Naive thymus-derived CD8-positive, alpha-beta T cell (primary cell): ENCODE results near the gene RNU6-7. TPM values are rescaled to one million over a fixed set of nuclear protein-coding genes. Genes with fewer than 3 reads are reported as not detected.

Source experiments
- ATAC-seq, 2 donors: fragments of 150-1000 bp; cut with Tn5 transposase in 1 of 2; sonication (Bioruptor Pico), chemical (Tn5 transposase) in 1 of 2; 1 replicate in 1 of 2; 2 replicates in 1 of 2; pipeline ENCODE4 v1.10.0; 2021; ENCODE audit warnings: mild to moderate bottlenecking in 2 of 2, moderate library complexity in 2 of 2
- POLR2A ChIA-PET: fragments of 350-600 bp; sonication (Branson Sonifier 250); formaldehyde crosslinking; loops from one replicate; lab custom pipeline; 2021; ENCODE audit warnings: antibody characterized with exemption; lab: Charles Lee
- DNase-seq, 10 donors: peaks; one replicate each; pipeline versions ENCODE4 v3.0.0 to v3.0.0-alpha.2; 2020 to 2022
- H3K27ac Mint-ChIP-seq, 10 donors: one replicate each; pipeline ENCODE4 v1.8.0; 2020 to 2022; ENCODE audit warnings: mild to moderate bottlenecking in 10 of 10, mixed read lengths in 10 of 10, moderate library complexity in 4 of 10, inconsistent platforms in 1 of 10
- H3K27me3 Mint-ChIP-seq, 5 donors: one replicate each; pipeline ENCODE4 v1.8.0; 2021 to 2022; ENCODE audit warnings: mixed read lengths in 5 of 5
- H3K36me3 Mint-ChIP-seq, 3 donors: one replicate each; pipeline ENCODE4 v1.8.0; 2020 to 2022; ENCODE audit warnings: mixed read lengths in 3 of 3, mild to moderate bottlenecking in 2 of 3, inconsistent platforms in 1 of 3
- H3K4me1 Mint-ChIP-seq, 4 donors: one replicate each; pipeline ENCODE4 v1.8.0; 2021 to 2022; ENCODE audit warnings: mixed read lengths in 4 of 4
- H3K4me3 Mint-ChIP-seq, 10 donors: one replicate each; pipeline ENCODE4 v1.8.0; 2020 to 2022; ENCODE audit warnings: mild to moderate bottlenecking in 10 of 10, mixed read lengths in 10 of 10, moderate library complexity in 6 of 10, inconsistent platforms in 1 of 10
- H3K9me3 Mint-ChIP-seq, 9 donors: one replicate each; pipeline ENCODE4 v1.8.0; 2020 to 2022; ENCODE audit warnings: mixed read lengths in 9 of 9, mild to moderate bottlenecking in 3 of 9, inconsistent platforms in 1 of 9, moderate library complexity in 1 of 9
- polyA plus RNA-seq, 3 donors: library from polyadenylated mRNA; unstranded; fragments of 300-500 nt; fragmentation: Illumina TruSeq; gene quantifications; one replicate each; pipeline ENCODE4 v1.2.3, GENCODE V29; 2021
- total RNA-seq, 8 experiments: library from RNA in 2 of 8; stranded (reverse) in 2 of 8; gene quantifications; one replicate each; pipeline ENCODE4 v1.2.3 and lab custom pipeline; 2021 to 2026

Gene RNU6-7
- total RNA-seq, result not detected
- not detected for polyA plus RNA-seq
- total RNA-seq (lab: John Stamatoyannopoulos, UW), result 0 to 0.98 (median 0.13) reads per million in 6 experiments

DNA sequence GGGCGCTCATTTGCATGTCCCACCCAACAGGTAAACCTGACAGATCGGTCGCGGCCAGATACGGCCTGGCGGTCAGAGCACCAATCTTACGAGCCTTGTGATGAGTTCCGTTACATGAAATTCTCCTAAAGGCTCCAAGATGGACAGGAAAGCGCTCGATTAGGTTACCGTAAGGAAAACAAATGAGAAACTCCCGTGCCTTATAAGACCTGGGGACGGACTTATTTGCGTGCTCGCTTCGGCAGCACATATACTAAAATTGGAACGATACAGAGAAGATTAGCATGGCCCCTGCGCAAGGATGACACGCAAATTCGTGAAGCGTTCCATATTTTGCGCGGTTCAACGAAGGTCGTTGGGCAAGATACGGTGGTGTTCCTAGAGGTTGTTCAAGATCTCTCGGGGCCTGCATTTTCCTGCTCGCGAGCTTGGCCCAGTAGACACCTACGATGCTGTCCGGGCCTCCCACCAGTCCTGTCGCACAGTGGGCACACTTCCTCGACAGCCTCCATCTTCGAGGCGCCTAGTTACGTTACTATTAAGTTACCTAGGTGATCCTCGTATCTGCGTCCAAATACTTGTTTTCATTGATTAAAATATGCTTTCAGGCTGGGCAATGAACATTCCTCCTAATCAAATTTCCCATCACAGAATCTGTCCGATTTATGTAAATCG, at the start of gene RNU6-7:
RNU6-7 (plus strand) TSS at position 230 of the 675 bp plus-strand sequence.
- peak within 1 kb of the TSS; percentile 99 to 100 (median 100) for H3K27ac Mint-ChIP-seq
- peaks cover 16 to 50% (median 28%) of the 10 kb centered on the region in 4 donors for H3K4me1 Mint-ChIP-seq
- peak; percentile 19 to 30 for ATAC-seq

GRCh38 chr14:32166029-32166428, 35.8 kb upstream of the RNU6-7 start:
- DNase-seq, result no peak
- H3K9me3 Mint-ChIP-seq, result peaks cover 0 to 18% (median 9%) of the 10 kb centered on the region in 9 donors
- H3K27me3 Mint-ChIP-seq, result peaks cover 0 to 3% (median 0%) of the 10 kb centered on the region in 5 donors
- peaks cover 0 to 5% (median 0%) of the 10 kb centered on the region in 3 donors for H3K36me3 Mint-ChIP-seq
- peaks cover 0 to 4% (median under 1%) of the 10 kb centered on the region in 4 donors for H3K4me1 Mint-ChIP-seq
- ATAC-seq, result no peak
- POLR2A ChIA-PET, result no interaction called here
- no peak overlapping the region for H3K27ac Mint-ChIP-seq
- H3K4me3 Mint-ChIP-seq, result no peak overlapping the region

More for the DNA sequence above, at the start of gene RNU6-7:
- POLR2A ChIA-PET, result interaction anchor here (0.5 to 2.9 kb wide), 5 partner anchors 125 to 994 kb away, joined by 3 to 44 read pairs (median 5); partner anchors contain the start of genes ARHGAP5, DTD2 and HECTD1
- Mint-ChIP-seq H3K9me3 (peaks cover 0 to 4% (median 0%) of the 10 kb centered on the region in 9 donors), H3K4me3 (peak within 1 kb of the TSS; percentile 88 to 96 (median 95)), H3K36me3 (peaks cover 0 to 3% (median 0%) of the 10 kb centered on the region in 3 donors), H3K27me3 (peaks cover 0 to 5% (median 0%) of the 10 kb centered on the region in 5 donors)
- DNase-seq, result peak in 7 of 10 donors; percentile 11 to 85 (median 75)

DNA sequence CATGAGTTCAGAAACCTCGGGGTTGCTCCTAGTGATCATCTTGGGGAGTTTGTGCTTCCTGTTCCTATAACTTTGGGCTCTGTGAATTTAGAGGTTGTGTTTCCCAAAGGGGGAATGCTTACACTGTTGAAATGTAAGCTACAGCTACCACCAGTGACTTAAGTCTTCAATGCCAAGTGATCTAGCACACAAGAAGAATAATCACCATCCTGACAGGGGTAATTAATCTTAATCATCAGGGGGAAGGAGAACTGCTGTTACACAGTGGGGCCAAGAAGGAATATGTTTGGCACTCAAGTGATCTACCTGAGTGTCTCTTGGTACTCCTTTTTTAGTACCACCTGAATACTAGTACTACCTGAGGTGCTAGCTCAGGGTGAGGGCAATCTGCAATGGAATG, 34.9 kb upstream of the RNU6-7 start:
- Mint-ChIP-seq H3K27me3 (peaks cover 0 to 3% (median 0%) of the 10 kb centered on the region in 5 donors), H3K4me1 (peaks cover 0 to 4% (median under 1%) of the 10 kb centered on the region in 4 donors), H3K27ac (no peak overlapping the region), H3K36me3 (peaks cover 0 to 5% (median 0%) of the 10 kb centered on the region in 3 donors), H3K4me3 (no peak overlapping the region), H3K9me3 (peaks cover 0 to 13% (median 7%) of the 10 kb centered on the region in 9 donors)
- no peak for DNase-seq
- POLR2A ChIA-PET, result no interaction called here
- no peak for ATAC-seq

DNA sequence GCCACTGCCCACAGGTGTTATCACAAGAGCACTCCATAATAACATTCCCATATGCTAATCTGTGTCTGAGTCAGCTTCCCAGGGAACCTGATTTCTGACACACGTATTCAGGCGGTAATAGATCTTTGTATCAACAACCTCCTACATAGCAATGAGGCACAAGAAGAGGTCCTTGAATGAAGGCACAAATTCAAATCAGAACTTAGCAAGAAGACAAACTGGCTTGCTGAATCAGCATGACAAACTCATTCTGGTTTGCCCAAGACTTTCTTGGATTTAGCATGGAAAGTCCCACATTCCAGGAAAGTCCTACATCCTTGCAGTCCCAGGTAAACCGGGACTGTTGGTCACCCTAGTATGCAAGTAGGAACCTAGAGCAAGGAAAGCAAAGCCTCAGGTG, 33.9 kb upstream of the RNU6-7 start:
- no peak for DNase-seq
- H3K36me3 Mint-ChIP-seq, result no peaks in the 10 kb centered on the region

DNA sequence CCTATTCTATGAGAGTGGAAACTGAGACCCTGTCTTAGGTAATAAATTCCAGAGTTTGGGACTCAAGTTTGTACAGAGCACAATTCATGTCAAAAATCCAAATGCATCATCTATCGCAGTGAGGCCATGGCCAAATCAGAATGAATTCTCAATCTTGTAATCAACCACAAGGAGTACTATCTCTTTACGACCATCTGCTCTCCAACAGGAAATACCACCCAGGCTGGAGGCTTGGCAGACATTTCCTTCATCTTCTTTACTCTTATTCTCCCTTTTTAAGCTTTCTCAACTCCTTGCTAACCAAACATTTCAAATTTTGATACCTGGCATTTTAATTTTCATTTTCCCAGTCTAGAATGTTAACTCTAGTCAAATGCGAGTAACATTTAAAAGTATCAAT, 32.7 kb upstream of the RNU6-7 start:
- POLR2A ChIA-PET, result no interaction called here
- H3K36me3 Mint-ChIP-seq, result no peaks in the 10 kb centered on the region
- peaks cover 0 to 3% (median 0%) of the 10 kb centered on the region in 5 donors for H3K27me3 Mint-ChIP-seq
- DNase-seq (no peak), ATAC-seq (no peak)
- peaks cover 0 to 4% (median under 1%) of the 10 kb centered on the region in 4 donors for H3K4me1 Mint-ChIP-seq
- H3K27ac Mint-ChIP-seq, result no peak overlapping the region
- H3K4me3 Mint-ChIP-seq, result no peak overlapping the region
- peaks cover 0 to 3% (median 0%) of the 10 kb centered on the region in 9 donors for H3K9me3 Mint-ChIP-seq

More for the DNA sequence above, 33.9 kb upstream of the RNU6-7 start:
- peaks cover 0 to 6% (median 2%) of the 10 kb centered on the region in 9 donors for H3K9me3 Mint-ChIP-seq
- no peak for ATAC-seq
- no peak overlapping the region for H3K4me3 Mint-ChIP-seq
- POLR2A ChIA-PET, result interaction anchor here (0.6 kb wide), 1 partner anchor 1211 kb away, joined by 5 read pairs; no protein-coding TSS in a partner anchor
- peaks cover 0 to 4% (median under 1%) of the 10 kb centered on the region in 4 donors for H3K4me1 Mint-ChIP-seq
- peak overlapping the region in 1 of 10 donors; percentile 48 for H3K27ac Mint-ChIP-seq
- peaks cover 0 to 3% (median 0%) of the 10 kb centered on the region in 5 donors for H3K27me3 Mint-ChIP-seq

DNA sequence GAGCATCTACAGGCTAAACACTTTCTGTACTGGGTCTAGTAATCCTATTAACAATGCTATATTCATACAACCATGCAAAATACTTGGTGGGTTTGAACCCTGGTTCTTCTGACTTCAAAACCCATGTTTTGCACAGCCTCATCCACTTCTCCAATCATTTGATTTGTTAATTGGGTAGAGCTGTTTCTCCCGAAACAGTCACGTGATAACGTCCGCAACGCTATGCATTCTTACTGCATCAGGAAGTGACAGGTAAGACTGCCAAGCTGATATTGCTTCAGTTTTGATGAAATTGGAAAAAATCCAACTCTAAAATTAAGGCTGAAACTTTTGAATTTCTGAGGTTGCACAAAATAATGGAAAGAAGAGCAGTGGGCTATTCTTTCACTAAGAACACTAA, 30.4 kb upstream of the RNU6-7 start:
- Mint-ChIP-seq H3K27me3 (peaks cover 0 to 3% (median 0%) of the 10 kb centered on the region in 5 donors), H3K4me3 (no peak overlapping the region), H3K27ac (no peak overlapping the region), H3K9me3 (no peaks in the 10 kb centered on the region), H3K4me1 (peaks cover 0 to 1% (median 0%) of the 10 kb centered on the region in 4 donors), H3K36me3 (no peaks in the 10 kb centered on the region)
- ATAC-seq (no peak), DNase-seq (no peak)
- POLR2A ChIA-PET, result no interaction called here

DNA sequence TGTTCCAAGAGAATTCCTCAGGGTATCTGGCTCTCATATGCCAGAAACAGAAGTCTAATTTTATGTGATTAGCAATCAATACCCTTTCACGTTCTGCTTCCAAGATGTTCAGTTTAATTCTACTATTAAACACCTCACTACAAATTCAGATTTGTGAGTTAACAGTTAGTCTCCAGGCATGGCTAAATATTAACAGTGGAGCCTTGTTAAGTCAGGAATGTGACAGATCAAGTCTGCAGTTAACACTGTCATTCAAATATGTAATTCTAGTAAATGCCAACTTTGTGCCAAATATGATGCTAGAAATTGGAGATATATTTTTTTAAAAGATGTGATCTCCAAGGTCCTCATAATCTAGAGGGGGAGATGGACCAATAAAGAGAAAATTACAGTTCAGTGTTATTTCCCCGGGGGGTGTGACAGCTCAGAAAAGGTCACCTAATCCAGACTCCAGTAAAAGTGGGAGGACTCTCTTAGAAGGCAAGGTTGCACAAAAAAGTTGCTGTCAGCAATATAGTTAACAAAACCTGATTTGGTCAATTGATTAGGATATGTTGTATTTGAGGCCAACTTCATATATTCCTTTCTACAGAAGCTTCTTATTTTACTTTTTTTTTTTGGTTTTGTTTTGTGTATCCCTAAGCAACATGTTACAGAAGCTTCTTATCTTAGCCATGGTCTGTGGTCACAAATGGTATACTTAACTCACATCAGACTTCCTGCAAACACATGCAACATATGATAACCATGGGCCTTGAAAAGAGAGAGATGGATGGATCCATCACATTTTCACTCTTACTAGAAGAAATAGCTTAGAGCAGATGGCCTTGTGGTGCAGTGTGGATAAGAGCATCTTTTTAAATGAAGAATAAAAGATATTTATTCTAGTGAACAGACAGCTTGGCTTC, 18.4 kb upstream of the RNU6-7 start:
- H3K27ac Mint-ChIP-seq, result no peak overlapping the region
- ATAC-seq, result no peak
- peaks cover 6 to 42% (median 16%) of the 10 kb centered on the region in 9 donors for H3K9me3 Mint-ChIP-seq
- H3K27me3 Mint-ChIP-seq, result peaks cover 3 to 14% (median 7%) of the 10 kb centered on the region in 5 donors
- peaks cover 2 to 7% (median 5%) of the 10 kb centered on the region in 4 donors for H3K4me1 Mint-ChIP-seq
- peaks cover 0 to 17% (median 17%) of the 10 kb centered on the region in 3 donors for H3K36me3 Mint-ChIP-seq
- DNase-seq, result no peak
- POLR2A ChIA-PET, result no interaction called here
- no peak overlapping the region for H3K4me3 Mint-ChIP-seq

GRCh38 chr14:32185097-32185496, 16.7 kb upstream of the RNU6-7 start:
- peaks cover 0 to 35% (median 14%) of the 10 kb centered on the region in 9 donors for H3K9me3 Mint-ChIP-seq
- H3K4me1 Mint-ChIP-seq, result peaks cover 2 to 10% (median 5%) of the 10 kb centered on the region in 4 donors
- no peak overlapping the region for H3K27ac Mint-ChIP-seq
- H3K36me3 Mint-ChIP-seq, result peaks cover 0 to 17% (median 17%) of the 10 kb centered on the region in 3 donors
- POLR2A ChIA-PET, result no interaction called here
- DNase-seq, result no peak
- peaks cover 3 to 14% (median 6%) of the 10 kb centered on the region in 5 donors for H3K27me3 Mint-ChIP-seq
- ATAC-seq, result no peak
- no peak overlapping the region for H3K4me3 Mint-ChIP-seq

DNA sequence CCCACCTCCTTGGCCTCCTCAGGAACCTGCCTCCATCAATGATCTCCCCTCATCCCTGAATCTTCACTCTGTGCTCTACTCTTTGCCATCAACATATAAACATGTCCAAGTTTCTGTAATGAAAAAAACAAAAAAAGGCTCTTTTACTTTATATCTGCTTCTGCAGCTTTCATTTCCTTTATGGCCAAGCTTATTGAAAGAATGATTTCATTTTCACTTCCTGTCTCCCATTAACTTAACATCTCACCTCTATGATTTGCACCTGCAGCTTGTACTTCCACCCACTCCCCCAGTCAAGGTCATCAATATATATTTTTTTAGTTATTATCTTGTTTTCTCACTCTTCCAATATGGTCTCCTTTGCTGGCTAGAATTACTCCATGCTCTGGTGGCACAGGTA, 15.6 kb upstream of the RNU6-7 start:
- POLR2A ChIA-PET, result no interaction called here
- Mint-ChIP-seq H3K4me3 (no peak overlapping the region), H3K4me1 (peaks cover 2 to 10% (median 5%) of the 10 kb centered on the region in 4 donors), H3K9me3 (peaks cover 0 to 26% (median 9%) of the 10 kb centered on the region in 9 donors), H3K36me3 (peaks cover 0 to 17% (median 11%) of the 10 kb centered on the region in 3 donors), H3K27me3 (peaks cover 0 to 7% (median 0%) of the 10 kb centered on the region in 5 donors), H3K27ac (no peak overlapping the region)
- DNase-seq (no peak), ATAC-seq (no peak)

- no peak overlapping the region for H3K4me3 Mint-ChIP-seq
- no peak for ATAC-seq
- no peak for DNase-seq
- peaks cover 0 to 10% (median 4%) of the 10 kb centered on the region in 3 donors for H3K36me3 Mint-ChIP-seq
- H3K4me1 Mint-ChIP-seq, result peaks cover 2 to 10% (median 5%) of the 10 kb centered on the region in 4 donors
- peaks cover 0 to 16% (median 6%) of the 10 kb centered on the region in 9 donors for H3K9me3 Mint-ChIP-seq
- no peak overlapping the region for H3K27ac Mint-ChIP-seq
- POLR2A ChIA-PET, result no interaction called here
- peaks cover 0 to 5% (median 2%) of the 10 kb centered on the region in 5 donors for H3K27me3 Mint-ChIP-seq
Measured at GRCh38 chr14:32189811-32190210, 12.0 kb upstream of the RNU6-7 start.

- ATAC-seq (no peak), DNase-seq (no peak)
- H3K4me1 Mint-ChIP-seq, result peaks cover 2 to 12% (median 5%) of the 10 kb centered on the region in 4 donors
- H3K27me3 Mint-ChIP-seq, result peaks cover 0 to 4% (median 2%) of the 10 kb centered on the region in 5 donors
- H3K36me3 Mint-ChIP-seq, result peaks cover 0 to 3% (median 0%) of the 10 kb centered on the region in 3 donors
- no peak overlapping the region for H3K4me3 Mint-ChIP-seq
- POLR2A ChIA-PET, result no interaction called here
- H3K9me3 Mint-ChIP-seq, result peaks cover 0 to 8% (median 0%) of the 10 kb centered on the region in 9 donors
- H3K27ac Mint-ChIP-seq, result no peak overlapping the region
Measured at GRCh38 chr14:32190673-32191072, 11.2 kb upstream of the RNU6-7 start.

DNA sequence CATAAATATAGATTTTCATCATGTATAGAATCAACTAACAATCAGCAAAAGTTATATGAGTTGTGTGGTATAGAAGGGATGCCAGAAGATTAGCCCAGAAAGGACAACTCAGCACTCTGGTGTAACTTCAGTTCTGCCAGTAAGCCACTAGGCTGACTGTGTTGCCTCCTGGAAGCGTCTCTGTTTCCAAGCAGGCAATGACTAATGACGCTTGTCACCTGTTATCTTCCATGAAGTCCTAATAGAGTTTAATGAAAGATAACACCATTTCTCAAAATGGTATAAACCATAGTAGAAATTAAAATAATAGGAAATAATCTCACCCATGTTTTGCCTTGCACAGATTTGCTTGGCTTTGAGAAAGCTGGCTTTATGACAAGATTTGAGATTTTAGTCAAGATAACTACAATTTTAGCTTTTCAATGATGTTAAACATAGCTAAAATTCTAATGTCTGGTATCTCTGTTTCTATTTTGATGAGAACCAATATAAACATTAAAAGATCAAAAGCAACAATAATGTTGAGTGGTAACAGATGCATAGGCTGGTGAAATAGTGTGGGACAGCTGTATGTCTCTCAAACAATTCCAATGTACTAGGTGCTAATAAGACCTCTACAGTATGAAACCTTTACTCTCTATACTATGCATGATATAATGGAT, 9.0 kb upstream of the RNU6-7 start:
- Mint-ChIP-seq H3K4me1 (peaks cover 0 to 6% (median 0%) of the 10 kb centered on the region in 4 donors), H3K4me3 (no peak overlapping the region), H3K27ac (no peak overlapping the region), H3K27me3 (peaks cover 0 to 3% (median 2%) of the 10 kb centered on the region in 5 donors), H3K9me3 (no peaks in the 10 kb centered on the region), H3K36me3 (no peaks in the 10 kb centered on the region)
- no peak for ATAC-seq
- POLR2A ChIA-PET, result no interaction called here
- DNase-seq, result no peak
